ENCODE results near the gene CADPS2.

DNA sequence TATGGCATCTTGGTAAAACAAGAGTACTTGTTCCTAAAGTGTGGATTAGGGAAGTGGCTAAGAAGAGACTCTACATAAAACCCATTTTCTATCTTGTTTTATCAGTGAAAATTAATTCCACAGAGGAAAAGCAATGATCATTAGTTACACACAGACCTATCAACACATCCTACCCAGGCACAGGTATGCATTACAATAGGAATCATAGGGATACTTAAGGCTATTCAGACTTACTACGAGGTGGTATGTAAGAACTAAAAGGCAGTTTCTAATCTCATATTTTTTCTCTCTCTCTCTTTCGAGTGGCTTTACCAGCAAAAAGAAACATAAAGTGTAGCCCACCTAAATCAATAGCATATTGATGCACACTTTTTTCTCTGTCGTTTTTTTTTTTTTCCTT is 415.4 kb downstream of the CADPS2 start:
- no peak for TF ChIP-seq POLR2AphosphoS5 (IDR thresholded peaks at IDR 0.05; ENCODE audit: low read depth, low read length)
- no peak for TF ChIP-seq POLR2A (IDR thresholded peaks at IDR 0.05; ENCODE audit: low read depth, low read length)
- no peak for TF ChIP-seq TAF1 (IDR thresholded peaks at IDR 0.05; ENCODE audit: borderline replicate concordance, low read depth, low read length)
